ENCODE data around the gene PHLDA2.

DNA sequence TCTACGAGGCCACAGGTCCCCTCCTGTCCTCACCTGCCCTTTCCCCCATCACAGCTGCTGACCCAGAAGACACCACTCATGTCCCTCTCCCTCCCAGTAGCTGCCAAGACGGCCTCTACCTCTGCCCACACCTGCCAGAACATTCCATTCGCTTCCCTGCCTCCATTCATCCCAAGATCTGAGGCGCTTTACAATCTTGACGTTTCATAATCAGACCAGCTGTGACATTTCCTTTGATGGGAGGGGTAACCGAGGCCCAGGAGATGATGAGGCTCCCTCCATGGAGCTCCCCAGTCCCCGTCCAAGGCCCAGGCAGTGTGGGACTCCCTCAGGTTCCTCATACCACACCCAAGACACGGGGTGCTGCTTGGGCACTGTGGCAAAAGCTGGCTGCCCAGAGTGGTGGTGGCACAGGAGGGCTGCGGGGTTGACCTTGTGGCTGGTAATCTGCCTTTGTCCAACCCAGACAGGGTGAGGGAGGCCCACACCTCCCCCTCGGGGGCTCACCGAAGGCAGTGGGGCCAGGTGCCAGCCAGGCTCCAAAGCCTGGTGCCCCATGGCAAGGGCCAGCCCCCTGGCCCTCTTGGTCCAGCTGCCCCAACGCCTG lies 17.3 kb downstream of the PHLDA2 start:
- TF ChIP-seq CTCF (IDR thresholded peaks at IDR 0.05) (no peak), POLR2A (IDR thresholded peaks at IDR 0.05) (no peak), EP300 (IDR thresholded peaks at IDR 0.05) (no peak)
